Body of pancreas (tissue), 4 donors: Measurements from ENCODE around the gene PAX2. TPM values are rescaled to one million over a fixed set of nuclear protein-coding genes. Genes with fewer than 3 reads are reported as not detected.

Experiments
- ATAC-seq: fragments of 150-250 bp; one replicate; pipeline ENCODE4 v1.9.1; 2016
- DNase-seq, 4 donors: peaks; one replicate each; pipeline ENCODE4 v3.0.0-alpha.2; 2019
- H3K27ac ChIP-seq, 4 donors: fragments of 200-600 bp; sonication (generic); 1 replicate in 3 of 4; 2 replicates in 1 of 4; pipeline versions ENCODE4 v1.5.1 to v1.6.1; 2016 to 2019; ENCODE audit warnings: mild to moderate bottlenecking in 1 of 4, mixed read lengths in 1 of 4, moderate library complexity in 1 of 4
- H3K27me3 ChIP-seq, 2 donors: fragments of 200-600 bp; sonication (generic); one replicate each; pipeline ENCODE4 v1.6.0; 2016; ENCODE audit warnings: mild to moderate bottlenecking in 1 of 2
- H3K36me3 ChIP-seq, 2 donors: fragments of 200-600 bp; sonication (generic); replicated peaks in 1 of 2; 2 replicates each; pipeline ENCODE4 v1.5.1; 2016; ENCODE audit warnings: low read depth in 2 of 2; ENCODE audit not compliant: insufficient read depth in 1 of 2
- H3K4me1 ChIP-seq: fragments of 200-600 bp; sonication (generic); one replicate; pipeline ENCODE4 v1.6.0; 2016
- H3K4me3 ChIP-seq, 2 donors: fragments of 200-600 bp; sonication (generic); 1 replicate in 1 of 2; 2 replicates in 1 of 2; pipeline ENCODE4 v1.5.1; 2016 to 2019
- H3K9me3 ChIP-seq, 3 donors: fragments of 200-600 bp; sonication (generic); 1 replicate in 2 of 3; 2 replicates in 1 of 3; pipeline ENCODE4 v1.5.1; 2016
- POLR2A ChIP-seq, 3 donors: fragments of 450-650 bp; IDR thresholded peaks; one replicate each; pipeline ENCODE4 v1.6.1; 2016; ENCODE audit warnings: antibody characterized with exemption in 3 of 3, mild to moderate bottlenecking in 2 of 3
- WGBS, 2 donors: methylation state at CpG; one replicate each; pipeline ENCODE4 v1.1.5; 2017; 5-methylcytosine and 5-hydroxymethylcytosine counted together
- intact Hi-C: fragments of 100-400 bp; cut with DNase I; formaldehyde crosslinking; loops from one replicate; pipeline ENCODE4 v1.15.1; 2023
- total RNA-seq, 2 donors: library from RNA; depleted of rRNA; stranded (reverse); fragments of >200 nt; gene quantifications; one replicate each; pipeline ENCODE4 v1.1.0, GENCODE V29; 2016
- TF ChIP-seq, protein P1 (sequence below), 7 experiments: fragments of 450-650 bp in 4 of 7; fragments of 200-600 bp in 3 of 7; sonication (generic) in 3 of 7; IDR thresholded peaks; one replicate each; pipeline ENCODE4 v1.5.1; 2016 to 2019; ENCODE audit warnings: antibody characterized with exemption in 7 of 7

The PAX2 gene
- total RNA-seq, 2 donors from 2014 or later = under 0.01 TPM; not detected in 1

DNA sequence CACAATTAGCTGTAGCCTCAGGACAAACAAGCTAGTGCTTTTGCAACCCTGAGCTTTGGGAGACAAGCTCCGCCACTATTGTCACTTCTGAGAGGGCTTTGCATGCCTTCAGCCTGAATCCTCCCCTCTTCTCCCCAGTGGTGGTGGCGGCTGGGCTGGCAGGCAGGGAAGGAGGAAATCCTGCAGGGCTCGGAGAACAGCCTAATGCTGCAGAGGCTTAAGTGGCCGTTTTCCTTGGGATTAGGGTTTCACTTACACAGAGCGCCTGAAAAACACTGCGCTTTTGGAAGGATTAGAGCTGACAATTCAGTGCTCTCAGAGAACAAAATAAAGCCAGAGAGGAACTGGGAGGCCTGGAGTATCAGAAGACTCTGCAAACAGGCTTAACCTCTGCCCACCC is 71.3 kb downstream of the PAX2 start:
- WGBS, 2 donors = 64 to 65% methylated on average over 5 to 6 of the region's 6 CpGs
- Histone ChIP-seq H3K36me3 (no peaks in the 10 kb centered on the region), H3K9me3 (no peaks in the 10 kb centered on the region), H3K27ac (no peak overlapping the region), H3K4me1 (no peaks in the 10 kb centered on the region), H3K27me3 (no peaks in the 10 kb centered on the region), H3K4me3 (no peak overlapping the region)
- DNase-seq (no peak), ATAC-seq (no peak)
- intact Hi-C loops = no loop called here
- no peak for TF ChIP-seq POLR2A (IDR thresholded peaks at IDR 0.05)
- TF ChIP-seq, protein P1, sequence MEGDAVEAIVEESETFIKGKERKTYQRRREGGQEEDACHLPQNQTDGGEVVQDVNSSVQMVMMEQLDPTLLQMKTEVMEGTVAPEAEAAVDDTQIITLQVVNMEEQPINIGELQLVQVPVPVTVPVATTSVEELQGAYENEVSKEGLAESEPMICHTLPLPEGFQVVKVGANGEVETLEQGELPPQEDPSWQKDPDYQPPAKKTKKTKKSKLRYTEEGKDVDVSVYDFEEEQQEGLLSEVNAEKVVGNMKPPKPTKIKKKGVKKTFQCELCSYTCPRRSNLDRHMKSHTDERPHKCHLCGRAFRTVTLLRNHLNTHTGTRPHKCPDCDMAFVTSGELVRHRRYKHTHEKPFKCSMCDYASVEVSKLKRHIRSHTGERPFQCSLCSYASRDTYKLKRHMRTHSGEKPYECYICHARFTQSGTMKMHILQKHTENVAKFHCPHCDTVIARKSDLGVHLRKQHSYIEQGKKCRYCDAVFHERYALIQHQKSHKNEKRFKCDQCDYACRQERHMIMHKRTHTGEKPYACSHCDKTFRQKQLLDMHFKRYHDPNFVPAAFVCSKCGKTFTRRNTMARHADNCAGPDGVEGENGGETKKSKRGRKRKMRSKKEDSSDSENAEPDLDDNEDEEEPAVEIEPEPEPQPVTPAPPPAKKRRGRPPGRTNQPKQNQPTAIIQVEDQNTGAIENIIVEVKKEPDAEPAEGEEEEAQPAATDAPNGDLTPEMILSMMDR (IDR thresholded peaks at IDR 0.05) = no peak

DNA sequence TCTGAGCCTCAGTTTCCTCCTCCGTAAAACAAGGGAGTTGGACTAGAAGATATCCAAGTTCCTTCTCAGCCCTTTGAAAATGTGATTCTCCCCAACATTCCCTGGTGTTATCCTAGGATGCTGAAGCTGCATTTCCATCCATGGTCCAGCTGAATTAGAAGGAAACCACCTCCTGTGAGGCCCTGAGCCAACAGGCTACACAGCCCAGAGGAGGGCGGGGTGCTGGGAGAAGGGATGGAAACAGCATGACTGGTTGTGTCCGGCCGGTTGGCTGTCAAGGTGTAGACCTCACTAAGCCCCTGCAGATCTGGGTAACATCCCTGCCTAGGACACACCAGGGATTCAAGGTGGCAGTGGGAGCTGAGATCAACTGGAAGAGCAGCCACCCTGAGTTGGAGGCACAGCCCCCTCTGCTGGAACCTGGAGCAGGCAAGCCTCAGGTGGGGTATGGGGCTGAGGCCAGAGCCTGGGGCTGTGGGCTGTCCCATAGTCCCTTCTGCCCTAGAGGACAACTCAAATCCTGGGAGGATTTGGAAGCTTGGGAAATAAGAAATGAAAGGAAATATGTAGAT is 72.0 kb downstream of the PAX2 start:
- ATAC-seq = no peak
- DNase-seq = no peak
- H3K9me3 ChIP-seq = no peaks in the 10 kb centered on the region
- no peaks in the 10 kb centered on the region for H3K36me3 ChIP-seq
- TF ChIP-seq POLR2A (IDR thresholded peaks at IDR 0.05) = no peak
- TF ChIP-seq, protein P1 (IDR thresholded peaks at IDR 0.05) = no peak
- H3K27ac ChIP-seq = no peak overlapping the region
- H3K4me1 ChIP-seq = no peaks in the 10 kb centered on the region
- no peak overlapping the region for H3K4me3 ChIP-seq
- H3K27me3 ChIP-seq = no peaks in the 10 kb centered on the region
- WGBS, 2 donors = 54 to 57% methylated on average over 4 of the region's 4 CpGs
- intact Hi-C loops = no loop called here

DNA sequence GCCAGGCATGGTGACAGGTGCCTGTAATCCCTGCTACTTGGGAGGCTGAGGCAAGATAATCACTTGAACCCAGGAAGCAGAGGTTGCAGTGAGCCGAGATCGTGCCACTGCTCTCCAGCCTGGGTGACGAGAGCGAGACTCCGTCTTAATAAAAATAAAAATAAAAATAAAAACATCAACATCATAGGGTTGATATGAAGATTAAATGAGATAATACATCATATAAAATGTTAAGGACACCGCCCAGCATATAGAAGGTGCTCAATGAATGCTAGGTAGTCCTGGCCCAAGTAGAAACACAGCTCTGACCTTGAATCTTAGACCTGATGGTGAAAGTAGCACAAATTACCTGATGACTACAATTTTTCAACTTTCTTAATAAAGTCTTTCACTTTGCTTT is 74.0 kb downstream of the PAX2 start:
- no peaks in the 10 kb centered on the region for H3K27me3 ChIP-seq
- no peak for DNase-seq

DNA sequence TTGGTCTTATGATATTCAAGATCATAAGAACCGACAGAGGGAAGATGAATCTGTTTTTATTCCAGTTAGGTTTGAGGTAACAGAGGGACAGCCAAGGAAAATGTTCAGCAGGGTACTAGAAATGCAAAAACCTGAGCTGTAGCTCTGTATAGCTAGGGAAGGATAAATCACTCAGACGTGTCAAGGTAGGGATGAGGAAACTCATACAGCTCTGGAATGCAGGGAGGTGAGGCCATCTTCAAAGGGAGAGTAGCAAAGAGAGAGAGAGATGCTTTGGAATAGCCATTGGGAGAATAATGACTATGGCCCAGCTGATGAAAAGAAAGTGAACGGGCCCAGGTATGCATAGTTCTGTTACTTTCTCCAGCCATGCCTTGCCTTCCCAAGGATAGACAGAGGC is 77.8 kb downstream of the PAX2 start:
- no peaks in the 10 kb centered on the region for H3K9me3 ChIP-seq
- 63% methylated on average over 3 of the region's 3 CpGs for WGBS, 2 donors
- H3K4me1 ChIP-seq = peaks cover 23% of the 10 kb centered on the region
- H3K4me3 ChIP-seq = no peak overlapping the region
- TF ChIP-seq POLR2A (IDR thresholded peaks at IDR 0.05) = no peak
- TF ChIP-seq, protein P1 (IDR thresholded peaks at IDR 0.05) = no peak
- DNase-seq (no peak), ATAC-seq (no peak)
- H3K27me3 ChIP-seq = no peaks in the 10 kb centered on the region
- intact Hi-C loops = no loop called here
- H3K27ac ChIP-seq = no peak overlapping the region
- H3K36me3 ChIP-seq = no peaks in the 10 kb centered on the region

More for the DNA sequence above, 74.0 kb downstream of the PAX2 start:
- Histone ChIP-seq H3K27ac (no peak overlapping the region), H3K4me3 (no peak overlapping the region), H3K9me3 (no peaks in the 10 kb centered on the region), H3K4me1 (no peaks in the 10 kb centered on the region), H3K36me3 (no peaks in the 10 kb centered on the region)
- 91 to 94% methylated on average over 6 of the region's 6 CpGs for WGBS, 2 donors
- TF ChIP-seq POLR2A (IDR thresholded peaks at IDR 0.05) = no peak
- TF ChIP-seq, protein P1 (IDR thresholded peaks at IDR 0.05) = no peak
- intact Hi-C loops = no loop called here
- ATAC-seq = no peak

DNA sequence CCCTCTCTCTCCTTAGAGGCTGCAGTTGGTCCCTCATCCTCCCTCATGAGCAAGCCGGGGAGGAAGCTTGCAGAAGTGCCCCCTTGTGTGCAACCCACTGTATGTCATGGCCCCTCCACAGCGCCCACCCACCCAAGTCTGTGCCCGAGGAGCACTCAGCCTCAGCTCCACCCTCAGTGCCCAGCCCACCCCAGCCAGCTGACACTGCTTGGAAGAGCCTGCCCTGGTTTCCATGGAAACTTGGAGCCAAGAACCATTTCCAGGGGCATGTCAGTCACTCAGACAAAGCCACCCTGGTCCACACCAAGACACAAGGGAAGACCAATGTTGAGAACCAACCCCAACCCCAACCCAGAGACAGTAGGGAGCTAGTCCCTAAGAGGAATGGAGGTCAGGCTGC is 79.5 kb downstream of the PAX2 start:
- Histone ChIP-seq H3K4me1 (peaks cover 35% of the 10 kb centered on the region), H3K27me3 (peaks cover under 1 to 4% of the 10 kb centered on the region in 2 donors), H3K9me3 (no peaks in the 10 kb centered on the region), H3K27ac (no peak overlapping the region), H3K4me3 (no peak overlapping the region), H3K36me3 (no peaks in the 10 kb centered on the region)
- DNase-seq (no peak), ATAC-seq (no peak)
- no peak for TF ChIP-seq POLR2A (IDR thresholded peaks at IDR 0.05)
- TF ChIP-seq, protein P1 (IDR thresholded peaks at IDR 0.05) = no peak
- intact Hi-C loops = no loop called here
- 72% methylated on average over 3 of the region's 3 CpGs; no CpG with 5 or more reads in 1 of the 2 donors for WGBS, 2 donors
